IPS-15b (cell line): ENCODE results near the gene GP9.
A peak's percentile ranks its signal among the peaks of the same experiment; 100 is the strongest.
"Not testable (repeated sequence)": the region's sequence is repeated elsewhere in the genome, so short reads cannot be mapped to it uniquely, and the experiment has no call there.

ENCODE experiments used
- H3K27me3 ChIP-seq: one replicate; pipeline ENCODE4 v1.6.1; 2013; ENCODE audit warnings: low read length; ENCODE audit not compliant: control insufficient read depth, insufficient read depth
- H3K36me3 ChIP-seq: one replicate; pipeline ENCODE4 v1.6.1; 2013; ENCODE audit warnings: low read length; ENCODE audit not compliant: control insufficient read depth, insufficient read depth
- H3K4me1 ChIP-seq: one replicate; pipeline ENCODE4 v1.6.1; 2013; ENCODE audit warnings: mild to moderate bottlenecking, low read length; ENCODE audit not compliant: control insufficient read depth, insufficient read depth
- H3K4me3 ChIP-seq: one replicate; pipeline ENCODE4 v1.5.1; 2013; ENCODE audit warnings: low read depth, low read length
- H3K9ac ChIP-seq: one replicate; pipeline ENCODE4 v1.6.1; 2013; ENCODE audit warnings: low read depth, mild to moderate bottlenecking, low read length
- H3K9me3 ChIP-seq: one replicate; pipeline ENCODE4 v1.6.1; 2013; ENCODE audit warnings: mild to moderate bottlenecking, low read length; ENCODE audit not compliant: control insufficient read depth, insufficient read depth

GP9 gene

DNA sequence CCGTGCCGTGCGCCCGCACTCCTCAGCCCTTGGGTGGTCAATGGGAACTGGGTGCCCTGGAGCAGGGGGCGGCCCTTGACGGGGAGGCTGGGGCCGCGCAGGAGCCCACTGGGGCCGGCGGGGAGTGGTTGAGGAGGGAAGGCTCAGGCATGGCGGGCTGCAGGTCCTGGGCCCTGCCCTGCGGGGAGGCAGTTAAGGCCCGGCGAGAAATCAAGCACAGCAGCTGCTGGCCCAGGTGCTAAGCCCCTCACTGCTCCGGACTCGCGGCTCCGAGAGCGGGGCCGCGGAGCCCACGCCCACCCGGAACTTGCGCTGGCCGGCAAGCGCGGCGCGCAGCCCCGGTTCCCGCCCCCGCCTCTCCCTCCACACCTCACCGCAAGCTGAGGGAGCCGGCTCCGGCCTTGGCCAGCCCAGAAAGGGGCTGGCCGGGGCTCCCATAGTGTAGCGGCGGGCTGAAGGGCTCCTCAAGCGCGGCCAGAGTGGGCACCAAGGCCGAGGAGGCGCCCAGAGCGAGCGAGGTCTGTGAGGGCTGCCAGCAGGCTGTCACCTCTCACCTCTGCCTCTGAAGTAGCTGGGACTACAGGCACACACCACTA, 7.8 kb downstream of the GP9 start:
- peak overlapping the region; percentile 30 for H3K4me3 ChIP-seq
- no peaks in the 10 kb centered on the region for H3K36me3 ChIP-seq
- H3K4me1 ChIP-seq, result no peaks in the 10 kb centered on the region
- no peak overlapping the region for H3K9ac ChIP-seq
- H3K27me3 ChIP-seq, result peaks cover 5% of the 10 kb centered on the region
- H3K9me3 ChIP-seq, result no peaks in the 10 kb centered on the region

GRCh38 chr3:129069313-129070085, 8.9 kb downstream of the GP9 start:
- H3K36me3 ChIP-seq, H3K27me3 ChIP-seq, H3K9me3 ChIP-seq, H3K9ac ChIP-seq, H3K4me3 ChIP-seq, H3K4me1 ChIP-seq: not testable (repeated sequence)

- H3K27me3 ChIP-seq, result peaks cover 5% of the 10 kb centered on the region
- no peaks in the 10 kb centered on the region for H3K4me1 ChIP-seq
- H3K9me3 ChIP-seq, result no peaks in the 10 kb centered on the region
- no peak overlapping the region for H3K4me3 ChIP-seq
- H3K9ac ChIP-seq, result no peak overlapping the region
- H3K36me3 ChIP-seq, result no peaks in the 10 kb centered on the region
These were observed 9.7 kb downstream of the GP9 start for GRCh38 chr3:129070086-129070885.

GRCh38 chr3:129077222-129077621, 16.6 kb downstream of the GP9 start:
- Histone ChIP-seq H3K4me3 (no peak overlapping the region), H3K36me3 (no peaks in the 10 kb centered on the region), H3K4me1 (no peaks in the 10 kb centered on the region), H3K9ac (no peak overlapping the region), H3K9me3 (no peaks in the 10 kb centered on the region), H3K27me3 (no peaks in the 10 kb centered on the region)

DNA sequence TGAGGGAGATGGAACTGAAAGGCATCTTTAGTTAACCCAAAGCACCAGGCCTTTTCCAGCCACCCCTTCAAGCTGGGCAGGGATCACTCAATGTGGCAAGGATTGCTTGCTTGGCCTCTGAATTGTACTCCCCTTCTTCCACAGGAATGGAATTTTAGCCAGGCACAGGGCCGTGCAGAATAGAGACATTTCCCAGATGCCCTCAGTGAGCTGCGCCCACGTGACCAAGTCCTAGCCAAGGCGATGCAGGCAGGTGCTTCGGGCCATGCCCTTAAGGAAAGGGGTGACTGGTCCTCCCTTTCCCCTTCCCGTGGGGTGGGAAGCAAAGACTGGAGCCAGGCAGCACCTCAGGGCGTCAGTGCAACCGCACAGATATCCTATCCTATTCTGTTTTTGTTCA, 17.9 kb downstream of the GP9 start:
- no peaks in the 10 kb centered on the region for H3K9me3 ChIP-seq
- no peaks in the 10 kb centered on the region for H3K27me3 ChIP-seq
- H3K36me3 ChIP-seq, result no peaks in the 10 kb centered on the region
- H3K9ac ChIP-seq, result no peak overlapping the region
- H3K4me3 ChIP-seq, result no peak overlapping the region
- no peaks in the 10 kb centered on the region for H3K4me1 ChIP-seq

DNA sequence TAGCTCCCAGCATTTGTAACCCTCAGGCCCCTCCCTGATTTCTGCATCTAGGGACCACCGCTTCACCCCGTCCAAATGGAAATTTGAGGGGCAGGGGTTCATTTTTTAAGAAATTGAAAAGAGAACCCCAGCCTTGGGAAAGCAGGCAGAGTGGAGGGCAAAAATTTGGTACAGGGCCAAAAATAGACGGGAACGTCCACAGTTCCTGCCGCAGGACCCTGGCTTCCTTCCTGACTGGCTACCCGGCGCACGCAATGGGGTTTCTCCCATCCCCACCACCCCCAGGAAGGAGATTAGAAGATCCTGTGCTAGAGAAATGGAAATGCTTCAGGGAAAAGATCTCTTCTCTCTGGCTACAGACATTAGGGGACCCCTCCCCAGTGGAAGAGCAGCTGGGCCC, 20.9 kb downstream of the GP9 start:
- H3K36me3 ChIP-seq, result no peaks in the 10 kb centered on the region
- no peaks in the 10 kb centered on the region for H3K27me3 ChIP-seq
- H3K4me1 ChIP-seq, result no peaks in the 10 kb centered on the region
- H3K9me3 ChIP-seq, result no peaks in the 10 kb centered on the region
- no peak overlapping the region for H3K4me3 ChIP-seq
- H3K9ac ChIP-seq, result no peak overlapping the region

DNA sequence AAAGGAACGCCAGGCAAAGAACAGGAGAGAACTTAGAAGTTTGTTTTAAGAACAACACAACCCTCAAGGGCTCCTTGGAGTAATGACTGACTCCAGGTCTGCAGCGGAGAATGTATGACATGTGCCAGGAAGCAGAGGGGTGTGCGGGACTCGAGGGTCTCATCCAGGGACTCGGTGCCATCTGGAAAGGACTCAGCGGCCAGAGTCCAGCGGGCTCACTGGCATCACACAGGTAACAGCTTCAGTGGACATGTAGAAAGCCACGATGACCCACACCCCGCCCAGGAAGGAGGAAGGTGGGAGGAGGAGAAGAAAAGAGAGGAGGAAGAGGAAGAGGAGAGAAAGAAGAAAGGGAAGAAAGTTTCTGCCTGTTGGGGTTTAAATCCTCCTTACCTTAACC, 21.4 kb downstream of the GP9 start:
- H3K27me3 ChIP-seq, result no peaks in the 10 kb centered on the region
- H3K9ac ChIP-seq, result no peak overlapping the region
- H3K4me1 ChIP-seq, result no peaks in the 10 kb centered on the region
- H3K4me3 ChIP-seq, result no peak overlapping the region
- no peaks in the 10 kb centered on the region for H3K36me3 ChIP-seq
- no peaks in the 10 kb centered on the region for H3K9me3 ChIP-seq

DNA sequence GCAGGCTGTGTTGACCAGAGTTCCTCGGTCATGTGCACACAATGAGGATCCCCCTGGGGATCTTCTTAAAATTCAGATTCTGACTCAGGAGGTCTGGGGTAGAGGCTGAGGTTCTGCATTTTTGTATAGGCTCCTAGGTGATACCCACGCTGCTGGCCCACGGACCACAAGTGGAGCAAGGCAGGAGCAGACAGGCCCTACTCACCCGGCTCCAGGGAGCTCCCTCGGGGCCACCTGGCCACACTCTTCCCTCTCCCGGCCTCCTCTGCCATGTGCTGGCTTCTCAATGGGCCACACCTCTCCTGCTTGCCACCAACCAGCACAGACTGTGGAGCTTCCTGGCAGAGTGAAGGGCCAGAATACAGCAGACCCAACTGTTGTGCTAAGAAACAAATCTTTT, 23.9 kb downstream of the GP9 start:
- Histone ChIP-seq H3K27me3 (no peaks in the 10 kb centered on the region), H3K36me3 (no peaks in the 10 kb centered on the region), H3K4me3 (no peak overlapping the region), H3K4me1 (no peaks in the 10 kb centered on the region), H3K9ac (no peak overlapping the region), H3K9me3 (no peaks in the 10 kb centered on the region)

DNA sequence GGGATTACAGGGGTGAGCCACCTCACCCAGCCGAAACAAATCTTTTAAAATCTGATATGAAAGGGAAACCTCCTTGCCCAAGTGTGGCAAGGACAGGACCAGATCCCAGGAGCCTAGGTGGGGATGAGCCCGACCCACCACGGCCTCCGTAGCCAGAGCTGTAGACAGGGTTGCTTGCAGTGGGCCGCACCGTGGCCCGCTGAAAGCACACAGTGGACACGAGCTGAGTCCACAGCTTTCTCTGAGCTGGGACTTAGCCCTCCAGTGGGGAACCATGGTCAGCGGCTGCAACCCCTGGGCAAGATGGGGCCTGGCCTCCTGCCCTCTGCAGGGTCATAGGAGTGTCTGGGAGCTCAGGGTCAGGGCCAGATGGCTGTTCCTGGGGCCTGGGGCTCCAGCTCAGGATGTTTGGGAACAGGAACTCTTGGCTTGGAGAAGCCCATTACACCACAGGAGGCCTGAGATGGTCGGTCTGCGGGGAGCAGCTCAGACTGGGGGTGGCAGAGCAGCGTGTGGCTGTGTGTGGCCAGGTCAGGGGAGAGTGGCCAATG, 24.7 kb downstream of the GP9 start:
- Histone ChIP-seq H3K4me1 (no peaks in the 10 kb centered on the region), H3K9me3 (no peaks in the 10 kb centered on the region), H3K9ac (no peak overlapping the region), H3K27me3 (no peaks in the 10 kb centered on the region), H3K4me3 (no peak overlapping the region), H3K36me3 (no peaks in the 10 kb centered on the region)

DNA sequence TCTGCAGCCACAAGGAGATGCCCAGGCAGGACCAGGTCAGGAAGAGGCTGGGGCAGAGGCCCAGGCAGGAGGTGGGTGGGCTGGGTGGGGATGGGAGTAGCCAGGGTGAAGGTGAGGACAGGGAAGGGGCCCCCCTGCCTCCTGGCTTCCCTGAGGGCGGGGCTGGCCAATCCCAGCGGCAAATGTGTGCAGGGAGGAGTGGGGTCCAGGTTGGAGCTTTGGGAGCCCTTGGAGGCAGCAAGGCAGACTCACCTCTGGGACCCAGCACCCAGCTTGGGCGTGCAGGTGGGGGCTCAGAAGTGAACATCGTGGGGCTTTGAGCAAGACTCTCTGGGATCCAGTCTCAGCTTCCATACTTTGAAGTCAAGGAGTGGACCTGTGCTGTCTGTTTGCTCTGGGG, 25.2 kb downstream of the GP9 start:
- H3K4me3 ChIP-seq, result no peak overlapping the region
- no peaks in the 10 kb centered on the region for H3K36me3 ChIP-seq
- H3K9ac ChIP-seq, result no peak overlapping the region
- no peaks in the 10 kb centered on the region for H3K27me3 ChIP-seq
- no peaks in the 10 kb centered on the region for H3K9me3 ChIP-seq
- no peaks in the 10 kb centered on the region for H3K4me1 ChIP-seq

GRCh38 chr3:129087138-129087702, 26.6 kb downstream of the GP9 start:
- Histone ChIP-seq H3K9ac (no peak overlapping the region), H3K9me3 (no peaks in the 10 kb centered on the region), H3K27me3 (no peaks in the 10 kb centered on the region), H3K4me3 (no peak overlapping the region), H3K4me1 (no peaks in the 10 kb centered on the region), H3K36me3 (peaks cover 2% of the 10 kb centered on the region)
